HepG2 (cell line): ENCODE measurements around the gene MORF4L1. TPM values are rescaled to one million over a fixed set of nuclear protein-coding genes. Genes with fewer than 3 reads are reported as not detected.

Experiments
- ATAC-seq: fragments of 200-7000 bp; cut with Tn5 transposase; 3 replicates; pipeline ENCODE4 v1.9.1; 2020; ENCODE audit warnings: mild to moderate bottlenecking, moderate library complexity
- BruUV-seq: library from RNA; stranded (reverse); fragments of 400-500 nt; replicated peaks from 2 replicates; lab custom pipeline; 2021; lab: Mats Ljungman, UMichigan
- CTCF ChIA-PET: fragments of 300-600 bp; formaldehyde crosslinking; extraction: SDS; loops from one replicate; lab custom pipeline; 2021; ENCODE audit warnings: low total read pairs, inconsistent platforms, low intra/inter-chr PET ratio; lab: Yijun Ruan, JAX
- POLR2A ChIA-PET: fragments of 350-600 bp; sonication (Branson Sonifier 250); formaldehyde crosslinking; loops from one replicate; lab custom pipeline; 2020; ENCODE audit warnings: antibody characterized with exemption, inconsistent platforms; lab: Yijun Ruan, JAX
- DNase-seq: peaks from one replicate; pipeline ENCODE4 v3.0.0-alpha.2; 2015; ENCODE audit warnings: low spot score
- FAIRE-seq: peaks from 3 replicates; lab custom pipeline; 2011; peaks lifted over from hg19 to GRCh38; lab: Jason Lieb, UNC
- H2AFZ ChIP-seq: one replicate; pipeline ENCODE4 v1.6.1; 2011; ENCODE audit warnings: low read length, inconsistent platforms
- H3K27ac ChIP-seq: fragments of 300-600 bp; 3 replicates; pipeline ENCODE4 v1.8.0; 2011; ENCODE audit warnings: mixed run types, mild to moderate bottlenecking, mixed read lengths, low read length, inconsistent platforms; ENCODE audit not compliant: insufficient read depth; ENCODE audit errors: extremely low read length
- H3K27me3 ChIP-seq, 2 experiments: fragments of 200-600 bp in 1 of 2; 2 replicates in 1 of 2; 3 replicates in 1 of 2; pipeline versions ENCODE4 v1.6.0 to v1.8.0; 2011; ENCODE audit warnings: low read length in 2 of 2, mild to moderate bottlenecking in 2 of 2, moderate library complexity in 2 of 2, inconsistent platforms in 1 of 2; ENCODE audit not compliant: insufficient read depth in 2 of 2, control insufficient read depth in 1 of 2
- H3K36me3 ChIP-seq, 2 experiments: fragments of 200-600 bp in 1 of 2; replicated peaks in 1 of 2; 2 replicates in 1 of 2; 3 replicates in 1 of 2; pipeline versions ENCODE4 v1.5.1 to v1.8.0; 2011; ENCODE audit warnings: low read length in 2 of 2, inconsistent platforms in 1 of 2; ENCODE audit not compliant: insufficient read depth in 2 of 2, control insufficient read depth in 1 of 2
- H3K4me1 ChIP-seq: 2 replicates; pipeline ENCODE4 v1.5.1; 2012; ENCODE audit warnings: low read length, inconsistent platforms; ENCODE audit not compliant: insufficient read depth
- H3K4me2 ChIP-seq: 2 replicates; pipeline ENCODE4 v1.6.0; 2011; ENCODE audit warnings: low read depth, low read length, inconsistent platforms
- H3K4me3 ChIP-seq, 3 experiments: fragments of 200-600 bp in 1 of 3; sonication (generic), shearing (Covaris generic) in 1 of 3; replicated peaks in 1 of 3; 2 replicates each; pipeline ENCODE4 v1.5.1; 2011 to 2016; ENCODE audit warnings: low read length in 3 of 3, inconsistent platforms in 2 of 3, low read depth in 2 of 3, mild to moderate bottlenecking in 2 of 3, control low read depth in 1 of 3, mixed read lengths in 1 of 3; ENCODE audit not compliant: insufficient read depth in 1 of 3
- H3K79me2 ChIP-seq: one replicate; pipeline ENCODE4 v1.6.1; 2011; ENCODE audit warnings: low read length, inconsistent platforms; ENCODE audit not compliant: insufficient read depth
- H3K9ac ChIP-seq: 2 replicates; pipeline ENCODE4 v1.6.0; 2011; ENCODE audit warnings: mild to moderate bottlenecking, low read depth, low read length, inconsistent platforms; ENCODE audit not compliant: insufficient read depth
- H3K9me3 ChIP-seq: 2 replicates; pipeline ENCODE4 v1.5.1; 2012; ENCODE audit warnings: mild to moderate bottlenecking, low read length
- H4K20me1 ChIP-seq: 2 replicates; pipeline ENCODE4 v1.6.0; 2011; ENCODE audit warnings: inconsistent platforms, mild to moderate bottlenecking, low read length, moderate library complexity; ENCODE audit not compliant: insufficient read depth
- CEBPB ChIP-seq: IDR thresholded peaks from 2 replicates; pipeline ENCODE4 v1.6.1; 2011; ENCODE audit warnings: low read depth, low read length, improper control_type of control experiment, borderline replicate concordance
- FOXA1 ChIP-seq, 2 experiments: fragments of 450-650 bp in 1 of 2; sonication (generic) in 1 of 2; formaldehyde crosslinking in 1 of 2; IDR thresholded peaks; 2 replicates each; pipeline versions ENCODE4 v1.4.0 to v1.6.1; 2016 to 2020; ENCODE audit warnings: missing genetic modification reagents in 1 of 2
- FOXJ3 ChIP-seq: sonication (generic); formaldehyde crosslinking; IDR thresholded peaks from 2 replicates; pipeline ENCODE4 v1.4.0; 2020; ENCODE audit warnings: missing genetic modification reagents, mild to moderate bottlenecking, borderline replicate concordance
- RAD21 ChIP-seq: fragments of 450-650 bp; formaldehyde crosslinking; IDR thresholded peaks from 2 replicates; pipeline ENCODE4 v1.5.0; 2020; ENCODE audit warnings: mild to moderate bottlenecking
- RXRB ChIP-seq: IDR thresholded peaks from 2 replicates; pipeline ENCODE4 v1.6.1; 2016; ENCODE audit warnings: borderline replicate concordance, missing genetic modification reagents, missing compliant biosample characterization
- SAP130 ChIP-seq: IDR thresholded peaks from 2 replicates; pipeline ENCODE4 v1.6.1; 2016; ENCODE audit warnings: low read depth
- SNAPC2 ChIP-seq: sonication (generic); formaldehyde crosslinking; IDR thresholded peaks from 2 replicates; pipeline ENCODE4 v1.8.1; 2022; ENCODE audit warnings: mild to moderate bottlenecking, missing genetic modification reagents
- SNAPC4 ChIP-seq: sonication (generic); formaldehyde crosslinking; IDR thresholded peaks from 2 replicates; pipeline ENCODE4 v1.4.0; 2020; ENCODE audit warnings: mild to moderate bottlenecking, missing genetic modification reagents
- SPEN ChIP-seq: sonication (generic); formaldehyde crosslinking; IDR thresholded peaks from 2 replicates; pipeline ENCODE4 v1.5.1; 2020; ENCODE audit warnings: low read depth, mild to moderate bottlenecking, missing genetic modification reagents
- TBL1XR1 ChIP-seq: fragments of 150-350 bp; IDR thresholded peaks from 2 replicates; pipeline ENCODE4 v1.6.1; 2014; ENCODE audit warnings: borderline replicate concordance, low read length; ENCODE audit not compliant: partially characterized antibody
- TERF1 ChIP-seq: sonication (generic); formaldehyde crosslinking; IDR thresholded peaks from 2 replicates; pipeline ENCODE4 v1.8.0; 2022; ENCODE audit warnings: mild to moderate bottlenecking, missing genetic modification reagents, moderate library complexity
- U2AF2 ChIP-seq: fragments of 200-400 bp; formaldehyde crosslinking; IDR thresholded peaks from 2 replicates; pipeline ENCODE4 v1.6.1; 2017; ENCODE audit warnings: low read depth, mild to moderate bottlenecking, low read length
- ZBTB14 ChIP-seq: sonication (generic); formaldehyde crosslinking; IDR thresholded peaks from 2 replicates; pipeline ENCODE4 v1.4.0; 2020; ENCODE audit warnings: missing genetic modification reagents
- ZNF296 ChIP-seq: sonication (generic); formaldehyde crosslinking; conservative IDR thresholded peaks from 2 replicates; pipeline ENCODE4 v1.5.0; 2020; ENCODE audit warnings: mild to moderate bottlenecking, missing genetic modification reagents
- ZNF317 ChIP-seq: sonication (generic); formaldehyde crosslinking; IDR thresholded peaks from 2 replicates; pipeline ENCODE4 v1.5.0; 2020; ENCODE audit warnings: mild to moderate bottlenecking, missing genetic modification reagents
- ZNF562 ChIP-seq: sonication (generic); formaldehyde crosslinking; IDR thresholded peaks from 2 replicates; pipeline ENCODE4 v1.8.0; 2022; ENCODE audit warnings: missing genetic modification reagents, borderline replicate concordance
- ZNF850 ChIP-seq: sonication (generic); formaldehyde crosslinking; conservative IDR thresholded peaks from 2 replicates; pipeline ENCODE4 v1.9.0; 2021; ENCODE audit warnings: mild to moderate bottlenecking, missing genetic modification reagents
- WGBS: methylation state at CpG from one replicate; pipeline ENCODE4 v1.1.6; 2017; ENCODE audit warnings: low lambda C conversion rate; 5-methylcytosine and 5-hydroxymethylcytosine counted together
- in situ Hi-C: cut with HindIII; loops from 2 replicates; pipeline ENCODE4 v1.10.0; 2017; ENCODE audit warnings: low pct_unique_long_range_greater_than_20kb; ENCODE audit not compliant: extremely low pct_ligation_motif_present
- intact Hi-C: fragments of 100-400 bp; cut with micrococcal nuclease; formaldehyde crosslinking; loops from one replicate; pipeline ENCODE4 v1.10.0; 2022; ENCODE audit not compliant: unreplicated experiment
- polyA plus RNA-seq, 8 experiments: library from polyadenylated mRNA; depleted of rRNA in 3 of 8; stranded (reverse) in 7 of 8; unstranded in 1 of 8; fragments of >200 nt; fragmentation: Illumina TruSeq in 4 of 8; extraction: Trizol in 4 of 8; gene quantifications; 2 replicates each; pipeline versions ENCODE4 v1.2.1 to v1.2.3, GENCODE V29; 2011 to 2016; ENCODE audit warnings: low read depth in 4 of 8, missing spikeins in 1 of 8, mixed read lengths in 1 of 8; ENCODE audit not compliant: insufficient read depth in 1 of 8
- total RNA-seq, 5 experiments: library from RNA; depleted of rRNA; stranded (reverse); fragments of >200 nt; fragmentation: Illumina TruSeq; extraction: Trizol; gene quantifications; 2 replicates each; pipeline ENCODE4 v1.2.3, GENCODE V29; 2016; ENCODE audit warnings: low read depth in 1 of 5

The MORF4L1 gene
- total and polyA plus RNA-seq, 2 of the 13 experiments (the other 11 are each of a cell fraction or from before 2014, with no cell fraction given): 218 to 219 TPM

GRCh38 chr15:78859971-78860719 lies 12.5 kb upstream of the MORF4L1 start:
- no peaks in the 10 kb centered on the region for H3K9me3 ChIP-seq
- peak overlapping the region; percentile 90 for H2AFZ ChIP-seq
- POLR2A ChIA-PET: interaction anchor here (2.2 kb wide), 1 partner anchor 12 kb away, joined by 9 read pairs; the partner anchor contains the start of gene MORF4L1
- H3K4me2 ChIP-seq: peak overlapping the region; percentile 75
- in situ Hi-C loops (no loop called here), intact Hi-C loops (loop anchor here (5.0 kb wide), 1 partner anchor 48 kb away; the partner anchor contains the start of gene ADAMTS7)
- peak; percentile 89 for ATAC-seq
- no peaks in the 10 kb centered on the region for H3K79me2 ChIP-seq
- H3K36me3 ChIP-seq: no peaks in the 10 kb centered on the region
- BruUV-seq: no TSS peak
- H3K4me3 ChIP-seq: peak overlapping the region; percentile 66 to 98 (median 78)
- H3K27me3 ChIP-seq: no peaks in the 10 kb centered on the region
- peaks cover 14% of the 10 kb centered on the region for H3K4me1 ChIP-seq
- under 1% methylated on average over 28 of the region's 28 CpGs for WGBS
- CTCF ChIA-PET: no interaction called here
- no peak for FAIRE-seq
- peak overlapping the region; percentile 53 for H3K27ac ChIP-seq
- peak; percentile 74 for DNase-seq
- no peaks in the 10 kb centered on the region for H4K20me1 ChIP-seq
- H3K9ac ChIP-seq: peak overlapping the region; percentile 59
- no peak for TF ChIP-seq ZBTB14 (CRISPR knock-in tag)
- no peak for TF ChIP-seq ZNF317 (CRISPR knock-in tag)
- no peak for TF ChIP-seq CEBPB
- no peak for TF ChIP-seq ZNF562 (CRISPR knock-in tag)
- TF ChIP-seq TBL1XR1: no peak
- 0 out of 2 replicates have a peak, but pooled peaks have one; percentile 41 for TF ChIP-seq RXRB
- TF ChIP-seq SAP130 (CRISPR knock-in tag): peak; percentile 36; the same call in 1 of the 2 replicates
- no peak for TF ChIP-seq SNAPC4 (CRISPR knock-in tag)
- no peak for TF ChIP-seq U2AF2
- TF ChIP-seq SNAPC2: 0 out of 2 replicates have a peak, but pooled peaks have one; percentile 42
- no peak for TF ChIP-seq ZNF850 (CRISPR knock-in tag)
- no peak for TF ChIP-seq SPEN (CRISPR knock-in tag)
- TF ChIP-seq TERF1 (CRISPR knock-in tag): no peak
- no peak for TF ChIP-seq FOXJ3 (CRISPR knock-in tag)
- no peak for TF ChIP-seq ZNF296 (CRISPR knock-in tag)
- TF ChIP-seq RAD21 (CRISPR knock-in tag): peak; percentile 24; the same call in 1 of the 2 replicates
- TF ChIP-seq FOXA1 (IDR thresholded peaks at IDR 0.05): no peak
- no peak for TF ChIP-seq FOXA1 (CRISPR knock-in tag; IDR thresholded peaks at IDR 0.05)
